ENCODE data around the gene KRTAP1-4. TPM values are rescaled to one million over a fixed set of nuclear protein-coding genes. Genes with fewer than 3 reads are reported as not detected.
"Not testable (repeated sequence)": the region's sequence is repeated elsewhere in the genome, so short reads cannot be mapped to it uniquely, and the experiment has no call there.

The KRTAP1-4 gene
- total RNA-seq, 1 experiment from 2014 or later: not detected

DNA sequence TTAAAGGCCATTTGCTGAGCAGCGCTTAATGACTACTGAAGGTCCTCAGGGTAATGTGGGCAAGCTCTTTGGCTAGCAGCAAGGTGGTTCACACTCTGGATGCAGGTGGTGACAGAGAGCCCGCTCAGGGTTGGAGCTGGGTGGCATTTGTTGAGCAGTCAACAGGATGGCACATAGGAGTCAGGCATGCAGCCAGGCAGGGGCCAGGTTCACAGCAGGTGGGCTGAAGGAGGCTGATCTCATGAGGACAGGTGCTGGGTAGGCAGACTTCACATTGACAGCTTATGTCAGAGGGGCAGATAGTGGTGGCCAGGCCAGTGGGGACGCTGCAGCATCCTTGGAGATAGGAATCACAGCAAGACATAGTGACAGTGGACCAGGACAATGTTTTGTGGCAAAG, 25.6 kb downstream of the KRTAP1-4 start:
- DNase-seq (ENCODE audit: low read depth): no peak

GRCh38 chr17:41003926-41004325, 26.1 kb downstream of the KRTAP1-4 start:
- DNase-seq (ENCODE audit: low read depth): no peak

GRCh38 chr17:41002814-41003213, 27.2 kb downstream of the KRTAP1-4 start:
- DNase-seq (ENCODE audit: low read depth): peak; percentile 47

GRCh38 chr17:41001795-41002194, 28.2 kb downstream of the KRTAP1-4 start:
- no peak for DNase-seq (ENCODE audit: low read depth)

- DNase-seq (ENCODE audit: low read depth): not testable (repeated sequence)
These were observed 30.4 kb downstream of the KRTAP1-4 start, which contains the start of gene KRTAP3-2 for GRCh38 chr17:40999563-40999962. Gene KRTAP3-2 (minus strand): TSS chr17:40999906. CDS start chr17:40999853, 53 bp downstream.

DNA sequence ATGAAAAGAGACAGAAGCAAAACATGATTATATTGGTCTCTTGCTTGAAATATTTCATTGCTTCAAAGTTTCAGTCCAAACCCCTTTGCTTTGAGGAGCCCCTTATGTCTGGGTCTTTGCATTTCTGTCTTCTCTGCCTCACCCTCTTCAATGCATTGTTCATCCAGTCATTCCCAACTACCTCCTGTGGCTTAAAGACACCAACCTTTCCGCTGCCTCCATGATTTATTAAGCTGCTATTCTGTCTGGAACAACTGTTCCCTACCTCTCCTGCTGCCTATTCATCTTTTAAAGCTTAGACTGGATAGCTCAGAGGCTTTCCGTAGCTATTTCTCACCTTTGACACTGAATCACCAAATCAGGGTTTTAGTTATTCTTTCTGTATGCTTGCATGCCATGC, 32.6 kb downstream of the KRTAP1-4 start:
- DNase-seq (ENCODE audit: low read depth): no peak

- no peak for DNase-seq (ENCODE audit: low read depth)
These were observed 33.2 kb downstream of the KRTAP1-4 start for GRCh38 chr17:40996829-40997228.

- no peak for DNase-seq (ENCODE audit: low read depth)
These were observed 34.9 kb downstream of the KRTAP1-4 start for GRCh38 chr17:40995116-40995515.

GRCh38 chr17:40993839-40994238, 36.2 kb downstream of the KRTAP1-4 start, which contains the start of gene KRTAP3-3:
Gene KRTAP3-3 (minus strand): TSS chr17:40994164. CDS start chr17:40994097, 67 bp downstream.
- DNase-seq (ENCODE audit: low read depth): no peak

- no peak for DNase-seq (ENCODE audit: low read depth)
These were observed 36.9 kb downstream of the KRTAP1-4 start for GRCh38 chr17:40993084-40993483.

DNA sequence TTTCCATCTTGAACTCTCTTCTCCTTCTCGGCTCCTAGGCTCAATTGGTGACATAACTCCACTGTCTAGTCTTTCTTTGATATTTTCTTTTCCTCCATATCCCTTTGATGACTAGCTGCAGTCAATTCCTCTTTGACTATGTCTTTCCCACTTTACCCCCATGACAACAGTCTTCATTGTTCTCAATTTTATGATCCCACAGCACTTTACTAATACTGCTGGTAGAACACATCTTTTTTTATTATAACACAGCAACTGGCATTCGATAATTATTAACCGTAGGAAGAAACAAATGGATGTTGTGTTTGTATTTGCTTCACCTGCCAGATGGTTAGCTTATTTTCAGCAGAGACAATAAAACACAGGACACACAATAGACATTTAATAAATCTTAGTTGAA, 37.3 kb downstream of the KRTAP1-4 start:
- DNase-seq (ENCODE audit: low read depth): no peak

DNA sequence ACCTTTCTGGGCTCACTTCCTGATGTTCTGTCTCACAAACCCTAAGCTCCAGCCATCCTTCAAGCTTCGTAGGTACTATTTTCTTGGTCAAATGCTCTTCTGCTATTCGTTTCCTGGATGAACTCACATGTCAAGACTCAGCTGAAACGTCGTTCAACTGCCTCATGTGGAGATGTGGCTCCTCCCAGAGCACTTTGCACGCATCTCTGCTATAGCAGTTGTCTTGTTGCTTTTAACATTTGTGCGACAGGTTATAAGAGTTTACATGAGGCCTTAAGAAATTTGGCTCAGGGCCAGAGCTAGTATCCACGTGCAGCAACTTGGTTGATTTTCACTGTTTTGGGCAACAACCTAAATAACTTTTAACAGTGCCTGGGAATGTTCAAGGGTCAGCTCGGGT, 43.1 kb downstream of the KRTAP1-4 start:
- no peak for DNase-seq (ENCODE audit: low read depth)

DNA sequence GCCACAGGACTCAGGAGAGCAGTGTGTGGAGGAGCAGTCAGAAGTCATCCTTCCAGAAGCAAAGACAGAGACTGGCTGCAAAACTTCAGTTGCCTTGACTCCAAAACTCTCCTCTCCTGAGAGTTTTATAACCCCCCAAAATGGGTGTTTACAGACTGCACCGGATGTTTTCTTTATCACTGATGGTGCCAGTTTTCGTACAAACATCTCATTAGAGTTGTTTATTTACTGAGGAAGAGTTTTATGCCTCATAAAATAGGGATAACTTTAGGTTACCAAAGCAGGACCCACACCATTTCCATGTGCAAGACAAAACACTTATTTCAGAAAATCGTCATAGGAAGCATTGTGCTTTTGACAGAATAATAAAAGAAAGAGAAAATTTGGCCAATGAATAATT, 45.8 kb downstream of the KRTAP1-4 start, which contains the start of gene KRT40:
KRT40 (minus strand) TSS at position 101 of the 400 bp plus-strand sequence; CDS start at position 48, 53 bp downstream.
- DNase-seq (ENCODE audit: low read depth): no peak

GRCh38 chr17:40981115-40981514, 48.9 kb downstream of the KRTAP1-4 start:
- DNase-seq (ENCODE audit: low read depth): no peak

- DNase-seq (ENCODE audit: low read depth): peak; percentile 71
These were observed 49.4 kb downstream of the KRTAP1-4 start for GRCh38 chr17:40980596-40980995.

- DNase-seq (ENCODE audit: low read depth): no peak
These were observed 49.9 kb downstream of the KRTAP1-4 start for GRCh38 chr17:40980117-40980516.

Other genes starting within 250 kb of the KRTAP1-4 start
- not detected in 2 replicates for gene KRT27, start 247.6 kb downstream of the KRTAP1-4 start, total RNA-seq (2014; rRNA removed)
- gene KRT28, start 230.2 kb downstream of the KRTAP1-4 start, total RNA-seq (2014; rRNA removed): not detected in 2 replicates
- gene KRT10, start 207.6 kb downstream of the KRTAP1-4 start, total RNA-seq (2014; rRNA removed): 20.1 and 33.0 TPM in 2 replicates
- gene KRT12, start 163.0 kb downstream of the KRTAP1-4 start, total RNA-seq (2014; rRNA removed): not detected in 2 replicates
- not detected in 2 replicates for gene KRT20, start 145.0 kb downstream of the KRTAP1-4 start, total RNA-seq (2014; rRNA removed)
- not detected in 2 replicates for gene KRT23, start 92.5 kb downstream of the KRTAP1-4 start, total RNA-seq (2014; rRNA removed)
- gene KRT39, start 63.2 kb downstream of the KRTAP1-4 start, total RNA-seq (2014; rRNA removed): not detected in 2 replicates
- gene KRT40, start 45.9 kb downstream of the KRTAP1-4 start, total RNA-seq (2014; rRNA removed): not detected in 2 replicates
- gene KRTAP3-3, start 36.0 kb downstream of the KRTAP1-4 start, total RNA-seq (2014; rRNA removed): not detected in 2 replicates
- not detected in 2 replicates for gene KRTAP3-2, start 30.3 kb downstream of the KRTAP1-4 start, total RNA-seq (2014; rRNA removed)
- not detected in 2 replicates for gene KRTAP3-1, start 21.1 kb downstream of the KRTAP1-4 start, total RNA-seq (2014; rRNA removed)
- 2.8 and 6.0 TPM in 2 replicates for gene KRTAP1-5, start 3.0 kb downstream of the KRTAP1-4 start, total RNA-seq (2014; rRNA removed)
- gene KRTAP1-3, start 4.7 kb upstream of the KRTAP1-4 start, total RNA-seq (2014; rRNA removed): not detected in 2 replicates
- gene KRTAP1-1, start 11.3 kb upstream of the KRTAP1-4 start, total RNA-seq (2014; rRNA removed): not detected in 2 replicates
- gene KRTAP2-1, start 17.1 kb upstream of the KRTAP1-4 start, total RNA-seq (2014; rRNA removed): not detected in 2 replicates
- gene KRTAP2-2, start 25.0 kb upstream of the KRTAP1-4 start, total RNA-seq (2014; rRNA removed): not detected in 2 replicates
- 0.80 and 3.4 TPM in 2 replicates for gene KRTAP2-3, start 29.9 kb upstream of the KRTAP1-4 start, total RNA-seq (2014; rRNA removed)
- not detected in 2 replicates for gene KRTAP2-4, start 35.7 kb upstream of the KRTAP1-4 start, total RNA-seq (2014; rRNA removed)
- gene KRTAP4-7, start 54.0 kb upstream of the KRTAP1-4 start, total RNA-seq (2014; rRNA removed): not detected in 2 replicates
- gene KRTAP4-8, start 67.9 kb upstream of the KRTAP1-4 start, total RNA-seq (2014; rRNA removed): not detected in 2 replicates
- not detected in 2 replicates for gene KRTAP4-16, start 72.0 kb upstream of the KRTAP1-4 start, total RNA-seq (2014; rRNA removed)
- not detected in 2 replicates for gene KRTAP4-9, start 75.2 kb upstream of the KRTAP1-4 start, total RNA-seq (2014; rRNA removed)
- not detected in 2 replicates for gene KRTAP4-11, start 88.2 kb upstream of the KRTAP1-4 start, total RNA-seq (2014; rRNA removed)
- not detected in 2 replicates for gene KRTAP4-12, start 94.0 kb upstream of the KRTAP1-4 start, total RNA-seq (2014; rRNA removed)
- not detected in 2 replicates for gene KRTAP4-6, start 110.3 kb upstream of the KRTAP1-4 start, total RNA-seq (2014; rRNA removed)
- gene KRTAP4-5, start 119.6 kb upstream of the KRTAP1-4 start, total RNA-seq (2014; rRNA removed): not detected in 2 replicates
- not detected in 2 replicates for gene KRTAP4-4, start 130.6 kb upstream of the KRTAP1-4 start, total RNA-seq (2014; rRNA removed)
- not detected in 2 replicates for gene KRTAP4-3, start 138.0 kb upstream of the KRTAP1-4 start, total RNA-seq (2014; rRNA removed)
- not detected in 2 replicates for gene KRTAP4-2, start 148.0 kb upstream of the KRTAP1-4 start, total RNA-seq (2014; rRNA removed)
- gene KRTAP4-1, start 154.7 kb upstream of the KRTAP1-4 start, total RNA-seq (2014; rRNA removed): not detected in 2 replicates
- gene KRTAP9-1, start 159.7 kb upstream of the KRTAP1-4 start, total RNA-seq (2014; rRNA removed): not detected in 2 replicates
- not detected in 2 replicates for gene KRTAP9-2, start 196.5 kb upstream of the KRTAP1-4 start, total RNA-seq (2014; rRNA removed)
- not detected in 2 replicates for gene KRTAP9-3, start 202.3 kb upstream of the KRTAP1-4 start, total RNA-seq (2014; rRNA removed)
- not detected in 2 replicates for gene KRTAP9-8, start 207.8 kb upstream of the KRTAP1-4 start, total RNA-seq (2014; rRNA removed)
- not detected in 2 replicates for gene KRTAP9-4, start 219.5 kb upstream of the KRTAP1-4 start, total RNA-seq (2014; rRNA removed)
- not detected in 2 replicates for gene KRTAP9-9, start 225.2 kb upstream of the KRTAP1-4 start, total RNA-seq (2014; rRNA removed)
- gene KRTAP9-6, start 235.2 kb upstream of the KRTAP1-4 start, total RNA-seq (2014; rRNA removed): not detected in 2 replicates
- not detected in 2 replicates for gene KRTAP9-7, start 245.5 kb upstream of the KRTAP1-4 start, total RNA-seq (2014; rRNA removed)

All from LHCN-M2 (cell line).